ENCODE results near the gene OR1G1. TPM values are rescaled to one million over a fixed set of nuclear protein-coding genes. Genes with fewer than 3 reads are reported as not detected.
"Not testable (repeated sequence)": the region's sequence is repeated elsewhere in the genome, so short reads cannot be mapped to it uniquely, and the experiment has no call there.

OR1G1 gene
- polyA plus RNA-seq, result not detected

DNA sequence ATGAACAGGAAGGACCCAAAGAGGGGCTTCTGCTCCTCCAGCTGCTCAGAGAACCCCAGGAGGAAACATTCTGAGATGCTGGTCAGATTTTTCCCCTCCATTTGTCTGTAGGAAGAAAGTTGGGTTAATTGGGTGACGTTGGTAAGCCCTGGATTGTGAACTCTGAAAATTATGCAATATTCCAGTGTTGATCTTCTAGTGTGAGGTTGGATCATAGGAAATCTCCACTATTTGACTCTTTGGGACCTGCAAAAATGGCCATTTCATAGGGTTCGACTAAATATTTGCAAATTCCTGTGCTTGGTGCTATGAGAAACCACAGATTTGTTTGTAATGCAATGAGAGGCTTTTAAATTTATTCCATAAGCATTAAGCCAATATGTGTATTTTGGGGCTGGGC is at the start of gene OR1G1:
OR1G1 (minus strand) TSS at position 101 of the 400 bp plus-strand sequence; CDS start at position 101, 0 bp downstream.
- 70 to 82% (median 80%) methylated on average over 2 of the region's 2 CpGs for WGBS, 3 donors
- H3K27ac ChIP-seq (ENCODE audit: low read depth, low read length), result no peak within 1 kb of the TSS

- WGBS, 3 donors, result 46 to 63% (median 50%) methylated on average over 5 of the region's 5 CpGs
- H3K27ac ChIP-seq (ENCODE audit: low read depth, low read length), result no peak overlapping the region
These were observed 40.2 kb upstream of the OR1G1 start for GRCh38 chr17:3167574-3167973.

DNA sequence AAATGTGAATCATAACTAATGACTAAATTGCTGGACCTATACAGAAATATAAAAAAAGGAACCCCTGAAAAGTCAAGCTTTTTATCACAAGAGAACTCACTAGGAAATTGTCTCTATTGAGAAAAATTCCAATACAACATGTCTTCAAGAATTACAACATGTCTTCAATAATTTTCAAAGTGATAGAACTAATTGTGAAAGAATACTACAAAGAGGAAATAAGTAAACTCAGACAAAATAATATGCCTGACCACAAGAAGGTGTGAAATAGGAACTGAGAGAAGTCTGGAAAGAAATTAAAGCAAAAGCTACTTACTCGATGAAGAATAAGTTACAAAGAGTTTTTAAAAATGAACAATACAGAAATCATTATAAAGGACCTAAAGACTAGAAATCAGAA is 29.9 kb upstream of the OR1G1 start:
- 57 to 73% (median 62%) methylated on average over 1 of the region's 1 CpG for WGBS, 3 donors
- no peak overlapping the region for H3K27ac ChIP-seq (ENCODE audit: low read depth, low read length)

DNA sequence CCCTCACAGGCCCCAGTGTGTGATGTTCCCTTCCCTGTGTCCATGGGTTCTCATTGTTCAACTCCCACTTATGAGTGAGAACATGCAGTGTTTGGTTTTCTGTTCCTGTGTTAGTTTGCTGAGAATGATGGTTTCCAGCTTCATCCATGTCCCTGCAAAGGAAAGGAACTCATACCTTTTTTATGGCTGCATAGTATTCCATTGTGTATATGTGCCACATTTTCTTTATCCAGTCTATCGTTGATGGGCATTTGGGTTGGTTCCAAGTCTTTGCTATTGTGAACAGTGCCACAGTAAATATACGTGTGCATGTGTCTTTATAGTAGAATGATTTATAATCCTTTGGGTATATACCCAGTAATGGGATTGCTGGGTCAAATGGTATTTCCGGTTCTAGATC is 10.1 kb upstream of the OR1G1 start:
- WGBS, 3 donors, result 79 to 88% (median 83%) methylated on average over 2 of the region's 3 CpGs
- H3K27ac ChIP-seq (ENCODE audit: low read depth, low read length), result not testable (repeated sequence)

DNA sequence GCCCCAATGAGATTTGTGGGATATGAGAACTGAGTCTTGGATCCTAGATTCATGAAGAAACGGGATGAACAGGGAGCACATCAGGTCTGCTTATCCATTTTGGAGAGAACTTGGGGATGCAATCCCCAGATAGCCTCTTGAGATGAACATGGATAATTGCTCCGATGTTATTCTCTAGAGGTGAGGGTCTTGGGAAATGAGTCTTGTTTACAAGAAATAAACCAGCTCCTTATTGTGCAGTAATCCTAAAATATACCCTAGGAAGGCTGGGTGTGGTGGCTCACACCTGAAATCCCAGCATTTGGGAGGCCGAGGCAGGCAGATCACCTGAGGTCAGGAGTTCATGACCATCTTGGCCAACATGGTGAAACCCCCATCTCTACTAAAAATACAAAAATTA is 23.0 kb downstream of the OR1G1 start, which contains the start of gene OR1D2:
OR1D2 (minus strand) TSS at position 101 of the 400 bp plus-strand sequence. CDS start 11,426 bp downstream, outside the sequence.
- 57 to 70% (median 70%) methylated on average over 3 of the region's 3 CpGs for WGBS, 3 donors
- H3K27ac ChIP-seq (ENCODE audit: low read depth, low read length), result no peak within 1 kb of the TSS

Other genes starting within 250 kb of the OR1G1 start
- gene OR1D5, start 63.9 kb downstream of the OR1G1 start, polyA plus RNA-seq, result not detected
- gene OR1D2, start 23.1 kb downstream of the OR1G1 start, polyA plus RNA-seq, result not detected
- not detected for gene OR1A2, start 70.0 kb upstream of the OR1G1 start, polyA plus RNA-seq
- gene OR1A1, start 80.1 kb upstream of the OR1G1 start, polyA plus RNA-seq, result not detected
- gene OR3A1, start 170.8 kb upstream of the OR1G1 start, polyA plus RNA-seq, result under 1 TPM in 1 of 3 donors, not detected in 2; 0.07 TPM

Measured in adipose tissue (tissue), 3 donors.